ENCODE measurements around the gene NBEAL2.
"Not testable (repeated sequence)": the region's sequence is repeated elsewhere in the genome, so short reads cannot be mapped to it uniquely, and the experiment has no call there.

The NBEAL2 gene

DNA sequence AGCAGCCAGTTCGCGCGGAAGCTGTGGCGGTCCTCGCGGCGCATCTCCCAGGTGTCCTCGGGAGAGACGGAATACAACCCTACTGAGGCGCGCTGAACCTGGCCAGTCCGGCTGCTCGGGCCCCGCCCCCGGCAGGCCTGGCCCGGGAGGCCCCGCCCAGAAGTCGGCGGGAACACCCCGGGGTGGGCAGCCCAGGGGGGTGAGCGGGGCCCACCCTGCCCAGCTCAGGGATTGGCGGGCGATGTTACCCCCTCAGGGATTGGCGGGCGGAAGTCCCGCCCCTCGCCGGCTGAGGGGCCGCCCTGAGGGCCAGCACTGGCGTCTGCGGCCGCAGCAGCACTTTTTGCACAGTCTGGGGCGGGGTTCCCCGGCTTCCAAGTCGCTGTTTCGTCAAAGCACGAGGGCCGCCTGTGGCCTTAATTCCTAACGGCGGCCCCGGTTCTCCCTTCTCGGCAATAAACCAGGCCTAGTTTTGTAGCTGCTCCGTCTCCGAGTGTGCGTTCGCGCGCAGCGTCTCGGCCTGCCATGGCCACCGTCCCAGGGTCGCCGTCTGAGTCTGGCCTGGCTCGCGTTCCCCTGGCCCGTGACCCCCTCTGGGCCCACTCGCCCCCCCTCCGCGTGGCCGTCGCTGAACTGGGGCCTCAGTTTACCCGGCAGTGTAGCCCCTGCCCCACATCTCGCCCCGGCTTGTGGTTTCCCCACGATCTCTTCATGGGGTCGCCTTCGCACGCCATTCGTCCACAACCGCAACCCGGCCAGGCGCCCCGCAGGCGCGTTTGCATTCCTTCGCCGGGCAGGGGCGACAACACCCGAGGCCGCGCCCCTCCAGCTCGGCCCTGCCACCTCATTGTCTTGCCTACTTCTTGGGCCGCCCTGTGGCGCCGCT is 30.0 kb downstream of the NBEAL2 start:
- peak in 55 of 56 donors; percentile 43 to 92 (median 82) for DNase-seq

DNA sequence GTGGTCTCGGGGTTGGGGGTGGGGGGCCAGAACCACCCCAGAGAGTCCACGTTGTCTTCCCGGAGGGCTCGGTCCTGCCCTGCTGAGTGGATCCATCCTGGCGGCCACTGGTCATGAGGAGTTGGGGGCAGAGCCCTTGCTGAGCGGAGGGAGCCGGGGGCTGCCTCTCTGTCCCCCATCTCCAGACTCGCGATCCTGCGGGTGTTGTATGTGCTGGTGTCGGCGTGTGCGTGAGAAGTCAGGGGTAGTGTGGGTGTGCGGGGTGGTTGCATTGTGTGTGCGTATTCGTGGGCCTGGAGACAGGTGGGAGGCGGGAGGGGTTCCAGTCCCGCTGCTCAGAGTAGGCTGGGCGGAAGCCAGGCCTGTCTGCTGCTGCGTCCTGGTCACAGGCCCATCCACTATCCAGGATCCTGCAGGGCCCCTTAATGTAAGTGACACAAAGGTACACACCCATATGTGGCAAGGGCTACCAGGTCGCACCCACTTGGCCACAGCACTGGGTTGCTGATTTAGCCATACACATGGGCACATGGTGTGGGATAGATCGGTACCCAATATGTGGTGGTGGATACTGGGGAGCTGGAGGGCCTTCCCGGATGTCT is 30.7 kb downstream of the NBEAL2 start:
- DNase-seq, result peak in 2 of 56 donors; percentile 15 to 17

DNA sequence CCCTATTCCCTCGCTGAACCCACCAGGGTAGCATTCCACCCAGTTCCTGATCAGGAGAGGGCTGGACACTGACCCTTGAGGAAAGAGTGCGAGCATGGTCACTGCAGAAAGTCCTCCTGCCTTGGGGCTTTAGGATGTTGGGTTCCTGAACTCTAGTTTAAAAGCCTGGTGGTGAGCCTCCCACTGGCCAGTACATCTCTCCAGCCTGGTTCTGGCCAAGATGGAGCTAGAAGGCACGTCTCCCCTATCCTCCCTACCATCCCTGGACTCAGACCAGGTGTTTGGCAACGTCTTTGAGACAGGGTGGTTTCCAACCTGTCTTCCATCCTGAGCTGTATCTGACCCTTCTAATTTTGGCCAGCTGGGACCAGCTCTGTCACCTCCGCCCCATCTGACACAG is 31.4 kb downstream of the NBEAL2 start:
- DNase-seq, result no peak

DNA sequence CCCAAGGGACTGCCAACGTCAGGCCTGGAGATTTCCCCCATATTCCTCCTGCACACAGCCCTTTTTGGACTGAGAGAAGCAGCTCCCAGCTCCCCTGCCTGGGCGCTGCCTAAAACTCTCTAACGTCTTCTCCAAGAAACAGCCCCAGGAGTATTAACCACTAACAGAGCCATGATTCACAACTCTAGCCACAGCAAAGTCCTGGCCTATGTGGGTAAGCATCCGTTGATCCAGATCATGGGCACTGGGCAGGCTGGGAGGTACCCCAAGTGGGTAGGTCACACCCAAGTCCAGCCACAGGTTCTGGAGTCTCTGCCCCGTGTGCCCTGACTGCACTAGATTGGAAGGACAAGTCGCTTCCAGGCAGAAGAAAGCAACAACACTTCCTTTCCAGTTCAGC is 31.9 kb downstream of the NBEAL2 start:
- no peak for DNase-seq

DNA sequence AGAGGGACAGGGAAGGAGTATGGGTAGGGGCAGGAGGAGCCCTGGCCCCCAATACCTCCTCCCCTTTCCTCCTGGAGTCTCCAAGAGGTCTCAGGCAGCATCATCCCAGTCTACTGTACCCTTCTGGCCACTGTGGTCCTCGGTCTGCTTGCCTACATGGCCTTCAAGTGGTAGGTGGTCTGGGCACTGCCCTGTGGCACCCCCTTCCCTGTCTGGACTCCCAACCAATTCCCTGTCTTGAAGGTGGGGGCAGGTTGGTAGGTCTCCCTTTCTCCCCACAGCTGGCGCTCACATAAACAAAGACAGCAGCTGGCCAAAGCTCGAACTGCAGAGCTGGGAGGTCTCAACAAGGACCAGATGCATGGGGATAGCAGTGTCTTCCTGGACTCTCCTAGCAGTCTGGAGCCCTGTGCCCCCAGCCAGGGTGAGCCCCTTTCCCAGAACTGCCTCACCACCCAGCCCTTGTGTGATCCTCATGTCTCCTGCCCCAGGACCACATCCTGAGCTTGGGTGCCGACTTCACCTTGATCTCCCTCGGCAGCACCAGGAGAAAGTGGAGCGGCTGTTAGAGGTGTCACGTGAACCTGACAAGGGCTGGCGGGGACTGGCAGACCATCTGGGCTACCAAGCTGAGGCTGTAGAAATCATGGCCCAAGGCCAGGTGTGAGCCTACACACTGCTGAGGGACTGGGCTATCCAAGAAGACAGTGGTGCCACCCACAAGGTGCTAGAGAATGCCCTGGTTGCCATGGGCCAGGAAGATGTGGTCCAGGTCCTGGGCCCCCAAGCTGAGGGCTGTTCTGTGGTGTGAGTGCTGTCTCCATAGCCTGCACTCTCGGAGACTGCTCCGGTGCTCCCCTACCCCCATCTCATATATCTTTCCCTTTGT is 33.1 kb downstream of the NBEAL2 start:
- no peak for DNase-seq

DNA sequence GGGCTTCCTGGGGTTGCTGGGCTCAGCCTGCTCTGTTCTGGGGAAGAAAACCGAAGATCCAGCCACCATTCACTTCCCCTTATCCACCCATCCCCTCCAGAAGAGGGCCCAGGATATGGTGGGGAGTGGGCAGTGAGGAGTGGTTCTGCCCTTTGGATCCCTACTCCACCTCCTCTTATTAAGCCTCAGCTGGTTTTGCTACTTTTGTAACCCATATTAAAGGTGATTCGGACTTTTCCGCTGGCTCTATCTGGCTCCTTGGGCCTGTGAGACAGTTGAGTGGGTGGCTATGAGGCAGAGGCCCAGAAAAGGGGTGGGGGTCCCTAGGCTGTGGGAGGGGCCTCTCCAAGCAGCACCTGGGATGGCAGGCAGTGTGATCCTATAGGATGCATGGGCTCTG is 33.8 kb downstream of the NBEAL2 start:
- DNase-seq, result no peak

DNA sequence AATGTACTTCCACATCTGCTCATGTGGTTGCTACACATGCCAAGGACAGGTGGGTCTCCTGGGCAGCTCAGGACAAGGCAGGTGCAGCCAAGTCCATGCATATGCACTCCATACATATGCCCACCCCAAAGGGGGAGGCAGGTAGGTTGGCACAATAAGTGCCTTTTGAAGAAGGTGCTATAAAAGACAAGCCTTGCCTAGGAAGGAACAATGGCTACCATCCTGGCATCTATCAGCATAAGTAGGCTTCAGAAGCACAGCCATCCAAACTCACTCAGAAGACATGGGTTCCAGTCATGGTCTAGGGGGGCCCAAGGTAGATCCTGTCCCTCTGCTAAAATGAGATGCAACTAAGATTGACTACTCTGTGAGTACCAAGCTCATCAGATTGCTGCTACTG is 34.6 kb downstream of the NBEAL2 start:
- no peak for DNase-seq

DNA sequence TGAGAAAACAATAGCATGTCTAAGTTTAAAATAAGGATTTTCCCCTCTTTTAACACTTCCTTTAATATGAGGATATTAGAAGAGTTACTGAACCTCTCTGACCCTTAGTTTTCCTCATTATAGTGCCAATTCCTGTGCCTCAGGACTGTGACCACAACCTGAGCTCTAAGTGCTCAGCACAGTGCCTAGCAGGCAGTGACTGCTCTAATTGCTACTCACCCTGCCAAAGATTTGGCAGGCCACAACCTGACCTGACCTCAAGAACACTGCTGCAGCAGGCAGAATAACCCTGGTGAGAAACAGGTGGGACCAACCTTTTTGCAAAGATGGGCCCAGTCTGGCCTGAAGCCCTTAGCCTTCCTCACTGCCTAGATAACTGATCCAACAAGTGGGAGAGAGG is 35.7 kb downstream of the NBEAL2 start:
- no peak for DNase-seq

DNA sequence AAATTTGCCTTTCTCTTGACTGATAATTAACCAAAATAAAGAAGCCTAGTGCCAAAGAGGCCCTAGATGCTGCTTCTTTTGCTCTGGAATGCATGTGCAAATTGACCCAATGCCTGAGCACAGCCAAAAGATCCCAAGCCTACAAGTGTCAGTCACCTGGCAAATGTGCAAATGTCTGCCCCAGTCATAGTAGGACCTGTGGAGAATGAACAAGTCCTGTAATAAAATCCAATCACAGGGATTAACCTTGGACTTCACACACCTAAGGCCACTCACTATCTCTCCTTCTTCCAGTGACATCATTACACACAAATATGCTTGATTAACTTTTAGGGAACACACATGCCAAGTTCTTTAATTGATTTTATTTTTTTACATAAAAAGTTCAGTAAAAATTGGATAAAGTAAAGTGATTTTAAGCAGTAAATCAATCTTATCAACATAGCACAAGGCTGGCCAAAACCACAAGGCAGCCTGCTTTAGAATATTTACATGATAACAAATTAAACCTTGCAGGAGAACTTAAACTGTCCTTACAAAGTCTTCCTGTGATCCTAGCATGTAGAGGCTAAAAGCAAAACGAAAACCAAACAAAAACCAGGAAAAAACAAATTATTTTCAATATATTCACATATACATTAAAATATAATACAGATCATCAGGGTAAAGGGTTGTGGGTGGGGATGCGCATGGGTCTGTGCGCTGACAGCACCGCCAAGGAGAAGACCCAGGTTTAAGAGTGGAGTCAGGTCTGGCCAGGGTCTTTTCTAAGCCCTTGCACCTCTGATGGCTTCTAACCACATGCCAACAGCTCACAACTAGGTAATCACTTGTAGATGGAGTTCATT is 36.8 kb downstream of the NBEAL2 start:
- DNase-seq, result no peak

DNA sequence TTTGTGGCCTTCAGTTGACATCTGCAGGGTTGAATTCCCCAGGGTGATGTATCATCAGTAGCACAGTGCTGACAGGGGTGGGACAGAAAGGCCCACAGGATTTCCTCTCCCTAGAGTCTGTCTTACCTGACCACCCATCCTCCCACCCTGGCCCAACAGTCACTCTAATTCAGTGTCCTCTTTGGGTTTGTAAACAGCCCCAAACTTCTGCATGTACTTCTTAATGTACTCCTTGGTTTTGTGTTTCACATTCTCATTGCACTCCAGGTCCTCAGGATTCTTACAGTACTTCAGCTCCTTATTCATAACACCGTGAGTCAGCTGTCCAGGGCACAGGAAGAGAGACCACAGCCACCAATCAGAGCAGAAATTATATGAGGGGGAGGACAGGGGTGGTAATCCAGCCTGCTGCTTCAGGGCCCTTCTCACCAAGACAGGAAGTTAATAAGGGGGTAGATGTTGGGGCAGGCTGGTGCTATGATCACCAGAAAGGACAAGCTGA is 37.5 kb downstream of the NBEAL2 start:
- no peak for DNase-seq

DNA sequence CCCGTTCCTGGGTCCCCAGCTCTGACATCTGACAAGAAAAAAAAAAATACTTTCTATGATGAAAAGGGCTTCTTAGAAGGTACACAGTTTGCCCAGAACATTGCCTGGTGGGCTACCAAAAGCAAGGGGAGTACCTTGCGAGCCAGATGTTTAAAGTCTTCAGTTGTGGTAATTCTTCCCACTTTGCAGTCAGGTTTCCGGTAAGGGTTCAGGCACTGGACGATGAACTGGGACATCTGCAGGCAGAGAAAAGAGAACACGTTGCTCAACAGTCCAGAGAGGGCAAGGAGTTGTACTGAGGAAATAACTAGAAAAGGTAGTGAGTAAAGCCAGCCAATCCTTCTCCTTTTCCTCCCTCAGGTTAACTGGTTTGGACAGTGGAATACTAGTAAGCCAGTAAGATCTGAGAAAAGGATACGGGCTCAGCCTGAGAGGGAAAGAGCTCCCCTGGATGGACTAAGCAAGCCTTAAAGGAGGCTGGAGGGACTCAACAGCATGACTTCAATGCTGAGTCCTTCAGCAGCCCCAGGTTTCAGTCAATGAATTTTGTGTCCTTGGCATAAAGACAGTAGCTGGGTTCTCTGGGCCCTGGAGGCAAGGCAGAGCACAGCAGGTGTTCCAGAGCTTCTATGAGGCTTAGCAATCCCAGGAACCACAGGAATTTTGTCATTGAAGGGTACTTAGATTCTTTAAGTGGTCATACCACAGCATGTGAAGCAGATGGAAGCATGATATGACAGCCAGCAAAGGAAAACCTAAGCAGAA is 38.2 kb downstream of the NBEAL2 start:
- DNase-seq, result no peak

DNA sequence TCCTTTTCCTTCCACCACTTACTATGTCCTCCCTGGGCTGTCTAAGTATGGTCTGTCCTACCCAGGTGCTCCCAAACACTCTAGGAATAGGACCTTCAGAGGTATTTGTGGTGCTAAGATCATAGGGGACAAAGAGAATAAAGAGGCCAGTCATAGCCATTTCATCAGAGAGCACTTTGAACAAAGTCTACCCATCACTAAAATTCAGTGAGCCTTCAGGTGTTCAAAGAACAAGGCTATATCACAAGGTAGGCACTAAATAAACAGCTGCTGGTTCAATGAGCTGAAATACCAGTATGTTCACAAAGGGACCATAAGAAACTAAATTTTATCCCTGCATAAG is 38.8 kb downstream of the NBEAL2 start:
- DNase-seq, result no peak

DNA sequence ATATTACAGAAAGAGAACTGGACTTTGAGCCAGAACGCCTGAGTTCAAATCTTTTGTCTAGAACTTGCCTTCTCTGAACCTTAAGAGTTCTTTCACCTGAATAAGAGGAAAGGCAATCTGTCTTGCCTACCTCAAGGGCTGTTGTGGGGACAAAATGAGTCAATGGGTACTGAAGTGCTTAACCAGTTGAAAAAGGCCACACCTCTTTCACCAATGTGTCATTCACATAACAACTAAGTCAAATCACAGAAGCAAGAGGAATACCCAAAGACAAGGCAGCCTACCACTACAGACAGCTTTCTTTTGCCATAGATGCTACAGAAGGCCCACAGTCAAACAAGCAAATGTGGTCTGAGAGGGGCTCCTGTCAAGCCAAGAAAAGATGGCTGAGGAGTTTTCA is 39.7 kb downstream of the NBEAL2 start:
- no peak for DNase-seq

DNA sequence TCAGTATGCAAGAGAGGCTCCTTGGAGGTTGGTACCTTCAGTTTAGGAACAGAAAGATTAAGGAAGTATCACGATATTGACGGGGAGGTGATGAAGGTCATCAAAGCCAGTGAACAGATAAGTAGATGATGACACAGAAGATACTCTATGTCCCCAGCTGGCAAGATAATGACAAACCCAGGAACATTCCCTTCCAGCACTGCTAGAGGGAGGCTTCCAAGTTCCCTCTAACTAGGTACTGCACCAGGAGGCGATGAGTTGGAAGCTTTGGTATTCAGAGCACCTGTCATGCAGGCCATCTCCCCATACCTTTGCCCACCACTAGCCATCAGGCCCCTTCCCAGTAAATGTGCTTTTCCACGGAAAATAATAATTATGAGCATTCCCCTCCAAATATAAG is 40.8 kb downstream of the NBEAL2 start:
- DNase-seq, result no peak

DNA sequence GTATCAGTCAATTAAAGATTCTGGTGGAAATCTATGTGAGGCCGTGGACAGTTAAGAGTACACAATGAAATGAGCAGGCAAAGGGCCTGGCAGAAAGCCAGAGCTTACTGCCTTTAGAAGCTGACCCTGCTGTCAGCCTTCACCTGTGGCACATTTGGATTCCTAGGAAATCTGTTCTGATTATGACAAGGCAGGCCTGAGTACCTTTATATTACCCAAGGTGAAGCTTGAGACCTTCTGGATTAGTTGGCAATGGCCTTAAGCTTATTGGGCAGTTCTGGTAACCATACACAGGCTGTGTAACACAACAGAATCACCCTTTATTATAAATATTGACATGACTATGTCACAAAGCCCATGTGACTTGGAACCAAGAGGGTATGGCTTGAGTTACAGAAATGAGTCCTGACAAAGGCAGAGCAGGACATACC is 43.2 kb downstream of the NBEAL2 start:
- DNase-seq, result no peak

DNA sequence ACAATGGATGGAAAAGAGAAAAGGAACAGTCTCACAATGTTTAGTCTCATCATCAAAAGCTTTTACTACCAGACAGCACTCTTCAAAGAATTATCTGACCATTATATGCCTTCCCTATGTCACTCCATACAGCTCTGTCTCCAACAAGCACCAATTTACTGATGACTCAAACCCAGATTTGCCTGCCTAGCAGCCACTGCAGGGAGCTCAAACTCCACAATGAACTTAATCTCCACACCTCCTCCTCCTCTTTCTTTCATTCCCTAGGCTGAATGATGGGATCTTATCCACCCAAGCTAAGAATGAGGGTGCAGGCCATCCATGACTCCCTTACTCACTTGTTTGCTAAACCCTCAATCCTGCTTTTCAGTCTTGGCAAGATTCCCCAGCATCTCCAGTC is 45.5 kb downstream of the NBEAL2 start:
- no peak for DNase-seq

DNA sequence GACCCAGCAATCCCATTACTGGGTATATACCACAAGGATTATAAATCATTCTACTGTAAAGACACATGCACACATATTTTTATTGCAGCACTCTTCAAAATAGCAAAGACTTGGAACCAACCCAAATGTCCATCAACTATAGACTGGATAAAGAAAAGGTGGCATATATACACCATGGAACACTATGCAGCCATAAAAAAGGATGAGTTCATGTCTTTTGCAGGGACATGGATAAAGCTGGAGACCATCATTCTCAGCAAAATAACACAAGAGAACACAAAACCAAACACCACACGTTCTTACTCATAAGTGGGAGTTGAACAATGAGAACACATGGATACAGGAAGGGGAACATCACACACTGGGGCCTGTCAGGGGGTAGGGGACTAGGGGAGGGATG is 47.0 kb downstream of the NBEAL2 start:
- DNase-seq, result not testable (repeated sequence)

DNA sequence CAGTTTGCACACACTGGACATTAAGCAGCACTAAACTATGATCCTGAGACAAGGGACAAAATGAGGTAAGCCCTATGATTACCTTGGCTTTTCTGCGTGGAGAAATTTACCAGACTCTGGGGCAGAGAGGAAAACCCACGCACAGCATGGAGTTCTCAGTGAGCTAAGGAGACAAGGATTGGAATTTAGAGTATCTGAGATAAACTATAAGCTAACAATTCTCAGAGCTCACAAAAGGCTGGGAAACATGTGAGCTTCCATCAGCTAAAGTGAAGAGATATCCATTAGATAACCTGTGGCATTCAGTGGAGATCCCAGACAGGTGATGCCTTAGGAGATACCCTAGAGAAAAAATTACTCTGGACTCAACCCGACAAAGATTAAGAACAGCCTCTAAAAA is 48.7 kb downstream of the NBEAL2 start:
- no peak for DNase-seq

DNA sequence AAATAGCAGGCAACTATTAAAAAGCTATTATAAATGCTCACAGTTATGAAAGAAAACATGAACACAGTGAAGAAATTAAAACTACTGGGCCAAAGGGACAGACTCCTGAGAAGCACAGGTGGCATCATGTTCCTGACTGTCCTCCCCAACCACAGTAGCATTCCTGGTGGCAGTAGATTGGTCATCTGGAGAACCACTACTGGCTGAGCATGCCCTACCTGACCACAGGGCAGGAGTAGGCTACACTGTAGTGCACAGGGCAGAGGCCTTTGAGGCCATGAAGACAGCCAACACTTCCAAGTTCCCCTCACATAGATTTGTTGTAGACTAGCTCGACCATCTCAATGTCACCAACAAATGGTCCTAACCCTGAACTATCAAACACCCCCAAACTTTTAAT is 49.2 kb downstream of the NBEAL2 start:
- DNase-seq, result no peak

DNA sequence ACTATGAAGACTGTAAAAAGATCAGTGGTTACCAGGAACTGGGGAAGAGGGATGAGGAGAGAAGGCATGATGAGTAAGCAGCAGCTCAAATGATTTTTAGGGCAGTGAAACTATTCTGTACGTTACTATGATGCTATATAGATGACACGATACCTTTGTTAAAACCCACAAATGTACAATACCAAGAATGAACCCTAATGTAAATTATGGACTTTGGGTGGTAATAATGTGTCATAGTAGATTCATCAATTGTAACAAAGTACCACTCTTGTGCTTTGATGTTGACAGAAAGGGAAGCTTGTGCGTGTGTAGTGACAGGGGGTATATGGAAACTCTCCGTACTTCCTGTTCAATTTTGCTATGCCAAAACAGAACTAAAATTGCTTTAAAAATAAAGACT is 51.6 kb downstream of the NBEAL2 start:
- DNase-seq, result not testable (repeated sequence)

All from nucleus accumbens (tissue), 56 donors.